HG02943 (cell line): Measurements from ENCODE around the gene TMTC3.

Experiments used
- ATAC-seq: cut with Tn5 transposase; IDR thresholded peaks from one replicate; pipeline ENCODE4 v1.9.1; 2021; ENCODE audit warnings: mild to moderate bottlenecking, low read depth, moderate library complexity; ENCODE audit not compliant: unreplicated experiment

Gene TMTC3

GRCh38 chr12:88219861-88220260, 77.8 kb downstream of the TMTC3 start:
- no peak for ATAC-seq

- ATAC-seq: no peak
Observed at GRCh38 chr12:88223519-88223918, 81.4 kb downstream of the TMTC3 start.

GRCh38 chr12:88225776-88226175, 83.7 kb downstream of the TMTC3 start:
- no peak for ATAC-seq

GRCh38 chr12:88227263-88227662, 85.2 kb downstream of the TMTC3 start:
- no peak for ATAC-seq

GRCh38 chr12:88227871-88228270, 85.8 kb downstream of the TMTC3 start:
- ATAC-seq: no peak

- ATAC-seq: no peak
Observed at GRCh38 chr12:88228720-88229119, 86.6 kb downstream of the TMTC3 start.

GRCh38 chr12:88230271-88230670, 88.2 kb downstream of the TMTC3 start:
- ATAC-seq: no peak

GRCh38 chr12:88235183-88235833, 93.2 kb downstream of the TMTC3 start:
- ATAC-seq: no peak

GRCh38 chr12:88237954-88238353, 95.8 kb downstream of the TMTC3 start:
- ATAC-seq: no peak

- no peak for ATAC-seq
Observed at GRCh38 chr12:88238406-88238805, 96.3 kb downstream of the TMTC3 start.

GRCh38 chr12:88241862-88242570, 99.9 kb downstream of the TMTC3 start:
- no peak for ATAC-seq

- no peak for ATAC-seq
Observed at GRCh38 chr12:88242571-88242925, 100.4 kb downstream of the TMTC3 start.

GRCh38 chr12:88242939-88243338, 100.8 kb downstream of the TMTC3 start:
- no peak for ATAC-seq

- no peak for ATAC-seq
Observed at GRCh38 chr12:88243982-88244381, 101.9 kb downstream of the TMTC3 start.

- no peak for ATAC-seq
Observed at GRCh38 chr12:88245905-88246304, 103.8 kb downstream of the TMTC3 start.

GRCh38 chr12:88247241-88247643, 105.1 kb downstream of the TMTC3 start:
- ATAC-seq: no peak

GRCh38 chr12:88248606-88249005, 106.5 kb downstream of the TMTC3 start:
- no peak for ATAC-seq
